Small intestine (tissue), 7 donors: ENCODE measurements around the gene CEP104. TPM values are rescaled to one million over a fixed set of nuclear protein-coding genes. Genes with fewer than 3 reads are reported as not detected.

Experiments used
- DNase-seq, 2 donors: peaks; one replicate each; pipeline versions ENCODE4 v3.0.0 to v3.0.0-alpha.2; 2013
- FAIRE-seq: peaks from 2 replicates; lab custom pipeline; 2012; peaks lifted over from hg19 to GRCh38; lab: Jason Lieb, UNC
- H3K27ac ChIP-seq, 3 donors: one replicate each; pipeline ENCODE4 v1.5.1; 2013; ENCODE audit warnings: low read length in 2 of 3, mild to moderate bottlenecking in 2 of 3, control low read depth in 1 of 3, inconsistent platforms in 1 of 3, low read depth in 1 of 3, moderate library complexity in 1 of 3
- H3K27me3 ChIP-seq, 3 donors: one replicate each; pipeline ENCODE4 v1.6.1; 2013; ENCODE audit warnings: low read length in 3 of 3, inconsistent platforms in 1 of 3; ENCODE audit not compliant: control insufficient read depth in 3 of 3, insufficient read depth in 3 of 3
- H3K36me3 ChIP-seq, 3 donors: one replicate each; pipeline ENCODE4 v1.6.1; 2013; ENCODE audit warnings: low read length in 3 of 3, inconsistent platforms in 1 of 3, low read depth in 1 of 3, mild to moderate bottlenecking in 1 of 3, moderate library complexity in 1 of 3; ENCODE audit not compliant: control insufficient read depth in 3 of 3, insufficient read depth in 2 of 3
- H3K4me1 ChIP-seq, 3 donors: one replicate each; pipeline ENCODE4 v1.6.1; 2013; ENCODE audit warnings: low read length in 2 of 3, inconsistent platforms in 1 of 3, low read depth in 1 of 3, mild to moderate bottlenecking in 1 of 3, moderate library complexity in 1 of 3; ENCODE audit not compliant: control insufficient read depth in 3 of 3, insufficient read depth in 2 of 3
- H3K4me3 ChIP-seq, 3 donors: one replicate each; pipeline ENCODE4 v1.5.1; 2013; ENCODE audit warnings: low read length in 3 of 3, control low read depth in 1 of 3, inconsistent platforms in 1 of 3, low read depth in 1 of 3, mild to moderate bottlenecking in 1 of 3, moderate library complexity in 1 of 3
- H3K9me3 ChIP-seq, 2 donors: one replicate each; pipeline ENCODE4 v1.6.1; 2013; ENCODE audit warnings: low read depth in 1 of 2, low read length in 1 of 2; ENCODE audit not compliant: control insufficient read depth in 2 of 2, insufficient read depth in 1 of 2
- WGBS, 3 donors: extraction: QIAGEN DNeasy Blood & Tissue Kit; methylation state at CpG; one replicate each; pipeline ENCODE4 v1.1.7; 2013; 5-methylcytosine and 5-hydroxymethylcytosine counted together
- polyA plus RNA-seq, 4 donors: library from polyadenylated mRNA; stranded (reverse) in 3 of 4; unstranded in 1 of 4; fragments of 200-250 nt in 3 of 4; fragments of 120-200 nt in 1 of 4; gene quantifications; one replicate each; pipeline versions ENCODE4 v1.2.1 to v1.2.3, GENCODE V29; 2013
- donor health status: healthy with polysubstance abuse.
- donor health status: control.
- donor health status: control.
- donor health status: Bipolar disorder and iron deficiency.
- donor health status: healthy.

The CEP104 gene
- polyA plus RNA-seq, 4 donors: 8.7 to 26.4 (median 10.8) TPM

- no peak for DNase-seq
- WGBS, 3 donors: 87 to 90% (median 90%) methylated on average over 18 of the region's 18 CpGs
- no peak for FAIRE-seq
Observed at GRCh38 chr1:3790952-3791351, 66.1 kb downstream of the CEP104 start.

DNA sequence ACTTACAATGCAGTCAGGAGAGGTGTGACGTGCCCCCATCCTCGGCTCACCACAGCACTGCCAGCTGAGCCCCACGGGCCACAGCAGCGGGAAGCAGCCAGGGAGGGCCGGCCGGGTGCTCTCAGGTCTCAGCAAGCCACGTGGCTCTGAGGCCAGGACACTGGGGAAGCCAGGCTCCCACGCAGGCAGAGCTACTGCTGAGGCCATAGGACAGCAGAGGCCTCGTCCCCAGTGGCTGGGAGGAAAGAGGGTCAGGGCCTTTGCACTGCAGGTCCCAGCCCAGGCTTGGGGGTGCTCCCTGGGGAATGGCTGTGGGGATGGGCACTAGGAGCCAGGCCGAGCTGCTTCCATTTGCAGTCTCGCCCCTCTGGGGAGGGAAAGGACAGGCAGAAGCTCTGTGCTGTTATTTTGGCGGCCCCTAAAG lies 66.5 kb downstream of the CEP104 start:
- Histone ChIP-seq H3K4me3 (no peak overlapping the region), H3K27ac (no peak overlapping the region), H3K4me1 (peaks cover 0 to 7% (median 0%) of the 10 kb centered on the region in 3 donors), H3K36me3 (peaks cover 3 to 58% (median 3%) of the 10 kb centered on the region in 3 donors), H3K9me3 (no peaks in the 10 kb centered on the region), H3K27me3 (no peaks in the 10 kb centered on the region)
- FAIRE-seq: no peak
- no peak for DNase-seq
- WGBS, 3 donors: 79 to 84% (median 82%) methylated on average over 12 of the region's 12 CpGs

More at GRCh38 chr1:3790952-3791351, 66.1 kb downstream of the CEP104 start:
- peaks cover 0 to 7% (median 0%) of the 10 kb centered on the region in 3 donors for H3K4me1 ChIP-seq
- H3K9me3 ChIP-seq: no peaks in the 10 kb centered on the region
- H3K27ac ChIP-seq: no peak overlapping the region
- H3K4me3 ChIP-seq: no peak overlapping the region
- no peaks in the 10 kb centered on the region for H3K27me3 ChIP-seq
- peaks cover 3 to 55% (median 3%) of the 10 kb centered on the region in 3 donors for H3K36me3 ChIP-seq

DNA sequence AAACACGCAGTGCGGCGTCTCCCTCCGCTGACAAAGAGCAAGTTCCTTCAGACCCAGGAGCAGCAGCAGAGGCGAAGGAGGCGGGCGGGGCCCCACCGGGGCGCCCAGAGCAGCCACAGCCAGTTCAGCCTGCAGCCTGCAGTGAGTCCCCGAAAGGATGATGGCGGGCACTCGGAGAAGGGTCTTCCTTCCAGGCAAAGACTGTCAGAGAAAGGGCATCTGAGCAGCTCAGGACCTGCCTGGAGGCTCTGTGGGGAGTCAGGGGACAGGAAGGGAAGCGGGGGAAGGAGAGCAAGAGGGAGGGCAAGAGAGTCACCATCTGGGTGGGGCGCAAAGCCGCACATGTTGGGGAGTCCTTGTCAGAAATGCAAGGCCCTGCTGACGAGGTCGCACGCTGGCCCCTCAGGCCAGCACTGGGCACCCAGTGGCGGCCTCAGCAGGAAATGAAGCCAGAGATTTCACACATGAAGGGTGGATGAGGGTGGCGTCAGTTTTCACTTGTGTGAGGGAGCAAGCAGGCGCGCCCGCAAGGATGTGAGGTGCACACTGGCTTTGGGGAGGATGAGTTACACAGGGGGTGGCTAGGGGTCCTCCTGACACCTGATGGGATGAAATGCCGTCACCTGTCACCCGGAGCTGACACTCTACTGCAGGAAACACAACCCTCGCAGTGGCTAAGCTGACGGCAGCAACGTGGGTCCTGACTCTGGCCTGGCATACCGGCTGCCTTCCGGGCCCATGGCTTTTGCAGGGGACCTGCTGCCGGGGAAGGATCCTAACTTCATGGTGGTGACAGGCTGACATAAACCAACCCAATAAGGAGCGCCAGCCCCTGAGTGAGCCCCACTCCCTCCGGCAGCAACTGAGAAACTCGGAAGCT lies 67.3 kb downstream of the CEP104 start:
- Histone ChIP-seq H3K9me3 (no peaks in the 10 kb centered on the region), H3K36me3 (peaks cover 5 to 67% (median 5%) of the 10 kb centered on the region in 3 donors), H3K4me3 (no peak overlapping the region), H3K27ac (no peak overlapping the region), H3K4me1 (peaks cover 0 to 1% (median 0%) of the 10 kb centered on the region in 3 donors), H3K27me3 (no peaks in the 10 kb centered on the region)
- no peak for DNase-seq
- 88 to 94% (median 91%) methylated on average over 30 to 34 of the region's 34 CpGs for WGBS, 3 donors
- FAIRE-seq: no peak

GRCh38 chr1:3788756-3789420 lies 68.1 kb downstream of the CEP104 start:
- WGBS, 3 donors: 89 to 93% (median 89%) methylated on average over 13 to 16 of the region's 16 CpGs
- H3K27me3 ChIP-seq: no peaks in the 10 kb centered on the region
- no peaks in the 10 kb centered on the region for H3K4me1 ChIP-seq
- no peak for FAIRE-seq
- no peak for DNase-seq
- no peak overlapping the region for H3K27ac ChIP-seq
- peaks cover 5 to 74% (median 5%) of the 10 kb centered on the region in 3 donors for H3K36me3 ChIP-seq
- H3K9me3 ChIP-seq: no peaks in the 10 kb centered on the region
- H3K4me3 ChIP-seq: no peak overlapping the region

- 89 to 92% (median 90%) methylated on average over 26 of the region's 26 CpGs for WGBS, 3 donors
- Histone ChIP-seq H3K4me1 (no peaks in the 10 kb centered on the region), H3K36me3 (peaks cover 6 to 78% (median 7%) of the 10 kb centered on the region in 3 donors), H3K9me3 (no peaks in the 10 kb centered on the region), H3K27ac (no peak overlapping the region), H3K27me3 (no peaks in the 10 kb centered on the region), H3K4me3 (no peak overlapping the region)
- no peak for DNase-seq
- FAIRE-seq: no peak
Observed at GRCh38 chr1:3787745-3788605, 69.0 kb downstream of the CEP104 start.

DNA sequence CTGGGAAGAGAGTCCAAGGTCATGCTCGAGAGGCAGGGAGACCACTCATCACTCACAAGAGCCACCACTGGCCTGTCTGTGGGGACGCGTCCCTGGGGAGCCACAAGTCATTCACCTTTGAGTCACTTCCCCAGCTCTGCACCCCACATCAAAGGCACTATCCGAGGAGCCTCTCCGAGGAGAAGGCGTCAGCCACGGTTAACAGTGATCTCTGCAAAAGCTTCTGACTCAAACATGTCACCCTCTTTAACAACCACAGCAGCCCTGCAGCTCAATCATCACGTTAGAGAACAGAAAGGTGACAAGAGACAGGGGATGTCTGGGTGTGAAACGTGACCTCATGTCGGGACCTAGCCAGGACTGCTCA lies 69.7 kb downstream of the CEP104 start:
- DNase-seq (no peak), FAIRE-seq (no peak)
- peaks cover 9 to 84% (median 11%) of the 10 kb centered on the region in 3 donors for H3K36me3 ChIP-seq
- no peaks in the 10 kb centered on the region for H3K27me3 ChIP-seq
- H3K27ac ChIP-seq: no peak overlapping the region
- H3K4me3 ChIP-seq: no peak overlapping the region
- WGBS, 3 donors: 67 to 76% (median 73%) methylated on average over 10 of the region's 10 CpGs
- no peaks in the 10 kb centered on the region for H3K9me3 ChIP-seq
- no peaks in the 10 kb centered on the region for H3K4me1 ChIP-seq

DNA sequence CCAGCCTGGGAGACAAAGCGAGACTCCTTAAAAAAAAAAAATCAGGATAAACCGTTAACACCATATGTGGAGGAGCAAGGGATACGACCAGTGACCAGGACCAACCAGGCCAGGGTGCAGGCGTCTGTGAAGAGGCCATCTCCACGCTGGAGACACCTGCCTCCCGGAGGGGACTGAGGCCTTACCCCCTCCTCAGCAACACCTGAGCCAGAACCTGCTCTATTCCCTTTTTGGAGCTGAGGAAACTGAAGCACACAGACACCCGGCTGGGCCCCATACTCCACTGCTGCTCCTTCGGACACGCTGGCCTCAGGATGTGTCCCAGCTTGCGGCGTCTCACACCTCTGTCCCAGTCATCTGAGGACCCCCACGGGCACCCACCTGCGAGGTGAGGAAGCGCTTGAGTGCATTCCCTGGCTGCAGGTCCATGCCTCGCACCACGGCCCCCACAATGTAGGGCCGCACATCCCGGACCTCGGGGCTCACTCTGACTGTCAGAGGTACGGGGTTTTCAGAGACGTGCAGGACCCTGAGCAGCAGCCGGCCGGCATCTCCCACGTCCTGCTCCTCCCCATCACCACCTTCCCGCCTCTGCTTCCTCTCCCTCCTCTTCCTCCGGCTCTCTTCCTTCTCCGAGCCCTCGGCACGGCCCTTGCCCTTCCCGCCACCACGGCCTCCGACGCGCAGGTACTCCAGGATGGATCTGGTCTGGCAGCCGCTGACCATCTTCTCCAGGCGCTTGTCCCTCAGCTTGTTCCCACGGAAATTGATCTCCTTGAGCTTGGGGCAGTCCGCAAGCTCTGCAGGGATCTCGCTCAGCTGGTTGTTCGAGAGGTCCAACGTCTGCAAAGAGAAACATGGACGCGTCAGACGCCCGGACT lies 70.3 kb downstream of the CEP104 start:
- peaks cover 9 to 90% (median 11%) of the 10 kb centered on the region in 3 donors for H3K36me3 ChIP-seq
- DNase-seq (no peak), FAIRE-seq (no peak)
- H3K4me3 ChIP-seq: no peak overlapping the region
- WGBS, 3 donors: 92 to 93% (median 93%) methylated on average over 45 of the region's 45 CpGs
- no peak overlapping the region for H3K27ac ChIP-seq
- H3K9me3 ChIP-seq: no peaks in the 10 kb centered on the region
- H3K27me3 ChIP-seq: no peaks in the 10 kb centered on the region
- no peaks in the 10 kb centered on the region for H3K4me1 ChIP-seq
